ENCODE data around the gene STKLD1. TPM values are rescaled to one million over a fixed set of nuclear protein-coding genes. Genes with fewer than 3 reads are reported as not detected.
A peak's percentile ranks its signal among the peaks of the same experiment; 100 is the strongest.

Gene STKLD1
- total RNA-seq, 1 donor from 2014 or later, result 1.3 TPM

- peak within 1 kb of the TSS; percentile 68 for H3K4me3 ChIP-seq (ENCODE audit: low read depth, low read length)
- TF ChIP-seq, protein P1, sequence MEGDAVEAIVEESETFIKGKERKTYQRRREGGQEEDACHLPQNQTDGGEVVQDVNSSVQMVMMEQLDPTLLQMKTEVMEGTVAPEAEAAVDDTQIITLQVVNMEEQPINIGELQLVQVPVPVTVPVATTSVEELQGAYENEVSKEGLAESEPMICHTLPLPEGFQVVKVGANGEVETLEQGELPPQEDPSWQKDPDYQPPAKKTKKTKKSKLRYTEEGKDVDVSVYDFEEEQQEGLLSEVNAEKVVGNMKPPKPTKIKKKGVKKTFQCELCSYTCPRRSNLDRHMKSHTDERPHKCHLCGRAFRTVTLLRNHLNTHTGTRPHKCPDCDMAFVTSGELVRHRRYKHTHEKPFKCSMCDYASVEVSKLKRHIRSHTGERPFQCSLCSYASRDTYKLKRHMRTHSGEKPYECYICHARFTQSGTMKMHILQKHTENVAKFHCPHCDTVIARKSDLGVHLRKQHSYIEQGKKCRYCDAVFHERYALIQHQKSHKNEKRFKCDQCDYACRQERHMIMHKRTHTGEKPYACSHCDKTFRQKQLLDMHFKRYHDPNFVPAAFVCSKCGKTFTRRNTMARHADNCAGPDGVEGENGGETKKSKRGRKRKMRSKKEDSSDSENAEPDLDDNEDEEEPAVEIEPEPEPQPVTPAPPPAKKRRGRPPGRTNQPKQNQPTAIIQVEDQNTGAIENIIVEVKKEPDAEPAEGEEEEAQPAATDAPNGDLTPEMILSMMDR (conservative IDR thresholded peaks at IDR 0.05; ENCODE audit: low read depth, low read length), result no peak
- DNase-seq (ENCODE audit: low read depth), result no peak
Measured at GRCh38 chr9:133356391-133357091, 19.6 kb upstream of the STKLD1 start, which contains the start of the genes SURF1 and SURF2. Gene SURF1, minus strand, starts transcription at chr9:133356487. Its CDS starts 34 bp downstream, at chr9:133356453. Gene SURF2, plus strand, starts transcription at chr9:133356550. Its CDS starts 43 bp downstream, at chr9:133356593.

- DNase-seq (ENCODE audit: low read depth), result no peak
- H3K4me3 ChIP-seq (ENCODE audit: low read depth, low read length), result peak overlapping the region; percentile 68
- TF ChIP-seq, protein P1 (conservative IDR thresholded peaks at IDR 0.05; ENCODE audit: low read depth, low read length), result no peak
Measured at GRCh38 chr9:133357656-133358055, 18.5 kb upstream of the STKLD1 start.

GRCh38 chr9:133359399-133360175, 16.6 kb upstream of the STKLD1 start:
- H3K4me3 ChIP-seq (ENCODE audit: low read depth, low read length), result no peak overlapping the region
- DNase-seq (ENCODE audit: low read depth), result no peak
- TF ChIP-seq, protein P1 (conservative IDR thresholded peaks at IDR 0.05; ENCODE audit: low read depth, low read length), result peak; percentile 54

- no peak overlapping the region for H3K4me3 ChIP-seq (ENCODE audit: low read depth, low read length)
- TF ChIP-seq, protein P1 (conservative IDR thresholded peaks at IDR 0.05; ENCODE audit: low read depth, low read length), result no peak
- DNase-seq (ENCODE audit: low read depth), result no peak
Measured at GRCh38 chr9:133360400-133361393, 15.5 kb upstream of the STKLD1 start.

GRCh38 chr9:133361507-133362092, 14.6 kb upstream of the STKLD1 start:
- DNase-seq (ENCODE audit: low read depth), result no peak
- no peak overlapping the region for H3K4me3 ChIP-seq (ENCODE audit: low read depth, low read length)
- TF ChIP-seq, protein P1 (conservative IDR thresholded peaks at IDR 0.05; ENCODE audit: low read depth, low read length), result no peak

Data from epithelial cell of proximal tubule (primary cell).